LoVo (cell line): ENCODE data around the gene FES.
"Not testable (repeated sequence)": the region's sequence is repeated elsewhere in the genome, so short reads cannot be mapped to it uniquely, and the experiment has no call there.

Experiments
- DNase-seq: peaks from one replicate; pipeline ENCODE4 v3.0.0-alpha.2; 2016; ENCODE audit warnings: low spot score

Gene FES

DNA sequence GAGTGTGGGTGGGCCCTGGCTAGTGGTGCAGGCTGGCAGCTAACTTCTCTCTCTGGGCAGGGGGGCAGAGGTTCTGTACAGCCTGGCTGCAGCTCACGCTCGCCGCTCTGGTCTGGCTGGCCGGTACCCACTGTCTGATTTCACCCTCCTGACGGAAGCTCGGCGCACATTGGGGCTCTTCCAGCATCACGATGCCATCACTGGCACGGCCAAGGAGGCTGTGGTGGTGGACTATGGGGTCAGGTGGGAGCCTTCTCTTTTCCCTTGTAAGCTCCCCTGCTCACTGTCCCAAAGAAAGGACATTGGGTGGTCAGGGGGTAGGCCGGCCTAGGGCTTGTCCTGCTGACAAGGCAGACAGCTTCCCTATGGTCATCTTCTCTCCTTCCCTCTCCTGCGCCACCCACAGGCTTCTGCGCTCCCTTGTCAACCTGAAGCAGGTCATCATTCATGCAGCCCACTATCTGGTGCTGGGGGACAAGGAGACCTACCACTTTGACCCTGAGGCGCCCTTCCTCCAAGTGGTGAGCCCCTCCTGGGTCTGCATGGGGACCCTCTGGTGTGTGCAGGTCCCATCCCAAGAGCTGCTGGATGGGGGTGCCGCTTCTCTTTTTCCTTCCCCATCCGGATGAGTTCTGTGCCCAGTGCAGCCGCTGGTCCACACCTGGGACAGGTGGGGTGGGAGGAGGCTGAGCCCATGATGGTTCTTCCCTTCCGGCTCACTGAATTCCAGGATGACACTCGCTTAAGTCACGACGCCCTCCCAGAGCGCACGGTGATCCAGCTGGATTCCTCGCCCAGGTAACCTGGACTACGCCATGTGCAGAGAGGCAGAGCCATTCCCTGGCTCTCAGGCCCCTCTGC, 26.4 kb downstream of the FES start:
- DNase-seq: no peak

DNA sequence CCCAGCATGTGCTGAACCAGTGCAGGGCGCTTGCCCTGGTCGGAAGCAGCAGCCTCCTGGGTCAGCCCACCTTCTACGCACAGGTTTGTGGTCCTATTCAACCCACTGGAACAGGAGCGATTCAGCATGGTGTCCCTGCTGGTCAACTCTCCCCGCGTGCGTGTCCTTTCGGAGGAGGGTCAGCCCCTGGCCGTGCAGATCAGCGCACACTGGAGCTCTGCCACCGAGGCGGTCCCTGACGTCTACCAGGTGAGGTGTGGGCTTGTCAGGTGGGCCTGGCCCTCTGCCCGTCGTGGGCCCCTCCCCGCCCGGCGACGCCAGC, 27.0 kb downstream of the FES start:
- DNase-seq: no peak

DNA sequence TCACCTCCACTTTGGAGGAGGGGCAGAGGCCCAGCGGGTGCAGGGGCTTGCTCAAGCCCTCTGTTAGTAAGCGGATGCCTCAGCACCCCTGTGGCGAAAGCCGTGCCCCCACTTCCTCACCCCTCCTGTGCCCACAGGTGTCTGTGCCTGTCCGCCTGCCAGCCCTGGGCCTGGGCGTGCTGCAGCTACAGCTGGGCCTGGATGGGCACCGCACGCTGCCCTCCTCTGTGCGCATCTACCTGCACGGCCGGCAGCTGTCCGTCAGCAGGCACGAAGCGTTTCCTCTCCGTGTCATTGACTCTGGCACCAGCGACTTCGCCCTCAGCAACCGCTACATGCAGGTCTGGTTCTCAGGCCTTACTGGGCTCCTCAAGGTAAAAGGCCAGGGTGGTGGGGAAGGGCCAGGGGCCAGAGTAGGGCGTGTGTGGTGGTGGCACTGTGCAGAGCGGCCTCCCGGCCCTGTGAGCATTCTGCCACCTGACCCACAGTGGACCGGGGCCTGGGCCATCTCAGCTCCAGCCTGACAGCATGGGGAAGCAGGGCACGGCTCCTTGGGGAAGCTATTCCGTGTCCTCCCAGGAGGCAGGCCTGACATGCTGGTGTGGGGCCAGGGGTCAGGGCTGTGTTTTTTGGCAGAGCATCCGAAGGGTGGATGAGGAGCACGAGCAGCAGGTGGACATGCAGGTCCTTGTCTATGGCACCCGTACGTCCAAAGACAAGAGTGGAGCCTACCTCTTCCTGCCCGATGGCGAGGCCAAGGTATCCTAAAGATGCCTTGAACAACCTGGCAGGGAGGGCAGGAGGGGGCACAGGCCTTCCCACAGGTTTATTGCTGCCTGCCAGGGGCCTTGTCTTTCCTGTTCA, 27.8 kb downstream of the FES start:
- DNase-seq: no peak

DNA sequence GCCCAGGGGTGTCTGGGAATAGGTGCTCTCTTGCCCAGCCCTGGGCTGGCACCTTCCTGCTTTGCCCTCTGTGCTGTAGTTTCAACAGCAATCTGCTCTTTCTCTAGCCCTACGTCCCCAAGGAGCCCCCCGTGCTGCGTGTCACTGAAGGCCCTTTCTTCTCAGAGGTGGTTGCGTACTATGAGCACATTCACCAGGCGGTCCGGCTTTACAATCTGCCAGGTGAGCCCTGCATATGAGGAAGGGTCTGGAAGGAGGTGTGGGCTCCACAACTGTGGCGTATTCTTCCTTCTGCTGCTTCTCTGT, 28.4 kb downstream of the FES start:
- no peak for DNase-seq

DNA sequence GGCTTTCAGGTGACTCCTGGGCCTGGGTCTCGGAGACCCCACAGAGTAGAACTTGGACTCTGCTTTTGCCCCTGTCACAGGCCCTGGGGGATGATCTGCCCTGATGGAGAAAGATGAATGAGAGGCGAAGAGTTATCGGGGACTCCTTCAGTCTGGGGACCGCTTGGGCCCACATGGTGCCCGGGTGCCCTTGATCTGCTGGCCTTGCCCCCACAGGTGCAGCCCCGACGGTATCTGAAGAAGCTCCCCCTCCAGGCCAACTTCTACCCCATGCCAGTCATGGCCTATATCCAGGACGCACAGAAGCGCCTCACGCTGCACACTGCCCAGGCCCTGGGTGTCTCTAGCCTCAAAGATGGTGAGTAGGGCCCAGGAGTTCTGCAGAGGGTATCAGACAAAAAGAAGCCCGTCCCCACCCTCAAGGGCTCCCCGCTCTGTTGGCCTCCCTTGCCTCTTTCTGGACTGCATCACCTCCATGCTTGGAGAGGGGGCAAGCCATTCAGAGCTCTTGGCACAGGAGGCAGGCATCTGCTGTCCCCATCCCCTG, 29.2 kb downstream of the FES start:
- DNase-seq: no peak

DNA sequence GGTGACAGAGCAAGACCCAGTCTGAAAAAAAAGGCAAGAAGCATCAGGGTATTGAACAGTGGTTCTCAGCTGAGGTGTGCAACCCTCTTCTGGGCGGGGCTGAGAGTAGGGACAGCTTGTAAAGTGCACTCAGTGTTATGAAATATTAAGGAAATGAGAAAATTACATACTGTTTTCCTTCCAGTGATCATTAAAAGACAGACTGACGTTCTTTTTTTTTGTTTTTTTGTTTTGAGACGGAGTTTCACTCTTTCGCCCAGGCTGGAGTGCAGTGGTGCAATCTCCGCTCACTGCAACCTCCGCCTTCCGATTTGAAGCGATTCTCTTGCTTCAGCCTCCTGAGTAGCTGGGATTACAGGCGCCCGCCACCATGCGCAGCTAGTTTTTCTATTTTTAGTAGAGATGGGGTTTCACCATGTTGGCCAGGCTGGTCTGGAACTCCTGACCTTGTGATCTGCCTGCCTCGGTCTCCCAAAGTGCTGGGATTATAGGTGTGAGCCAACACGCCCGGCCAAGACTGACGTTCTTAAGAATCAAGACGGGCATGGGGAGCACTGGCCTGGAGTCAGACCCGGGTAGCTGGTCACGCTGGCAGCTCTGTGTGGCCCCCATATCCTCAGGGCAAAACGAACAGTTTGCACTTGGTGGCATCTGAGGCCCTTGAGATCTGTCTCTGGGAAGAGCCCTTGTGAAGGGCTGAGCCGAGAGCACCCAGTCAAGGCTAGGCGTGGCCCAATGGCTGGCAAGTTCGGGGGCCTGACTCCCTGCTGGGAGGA, 30.2 kb downstream of the FES start:
- DNase-seq: no peak

DNA sequence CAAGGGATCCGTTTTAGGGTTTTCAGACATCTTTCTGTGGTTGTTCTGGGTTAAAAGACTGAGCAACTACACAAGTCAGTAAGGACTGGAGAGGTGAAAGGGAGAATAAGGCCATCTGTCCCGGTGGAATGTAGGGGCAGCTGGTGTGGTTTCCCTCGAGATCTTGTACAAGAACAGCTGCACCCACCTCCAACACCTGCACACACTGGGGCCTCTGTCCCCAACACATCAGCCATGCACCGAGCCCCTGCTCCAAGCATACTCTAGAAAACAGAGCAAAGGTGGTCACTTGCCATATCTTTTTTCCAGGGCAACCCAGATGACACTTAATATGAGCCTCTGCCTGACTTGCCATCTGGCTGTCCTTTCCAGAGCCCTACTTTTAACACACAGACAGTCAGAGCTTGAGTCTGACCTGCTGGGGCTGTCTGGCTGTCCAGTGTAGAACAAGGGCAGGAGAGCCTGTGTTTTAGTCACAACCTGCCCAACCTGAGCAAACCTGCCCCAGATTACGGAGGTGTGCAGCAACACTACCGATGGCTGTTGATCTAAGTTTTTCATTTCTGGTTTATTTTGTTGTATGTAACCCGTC, 31.0 kb downstream of the FES start:
- no peak for DNase-seq

DNA sequence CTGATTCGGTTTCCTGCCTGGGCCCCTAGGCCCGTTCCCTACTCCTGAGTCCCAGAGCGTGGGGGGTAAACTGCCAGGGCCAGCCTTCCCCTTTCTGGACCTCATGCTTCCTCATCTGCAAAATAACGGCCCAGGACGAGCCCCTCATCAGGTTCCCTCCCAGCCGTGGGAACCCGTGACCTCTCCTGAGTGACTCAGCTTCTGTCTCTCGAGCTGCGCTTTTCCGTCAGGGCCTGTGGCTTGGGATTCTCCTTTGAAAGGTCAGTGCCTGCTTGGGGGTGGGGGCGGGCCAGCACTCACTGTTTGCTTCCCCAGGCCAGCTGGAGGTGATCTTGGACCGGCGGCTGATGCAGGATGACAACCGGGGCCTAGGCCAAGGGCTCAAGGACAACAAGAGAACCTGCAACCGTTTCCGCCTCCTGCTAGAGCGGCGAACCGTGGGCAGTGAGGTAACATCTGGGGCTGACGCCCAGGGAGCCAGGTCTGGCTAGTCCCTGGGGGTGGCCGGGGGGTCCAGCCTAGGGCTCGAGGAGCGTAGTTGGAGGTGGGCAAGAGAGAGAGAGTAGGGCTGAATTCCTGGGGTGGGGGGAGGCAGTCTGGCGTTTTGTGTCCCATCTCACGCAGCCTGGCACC, 31.6 kb downstream of the FES start:
- DNase-seq: no peak

DNA sequence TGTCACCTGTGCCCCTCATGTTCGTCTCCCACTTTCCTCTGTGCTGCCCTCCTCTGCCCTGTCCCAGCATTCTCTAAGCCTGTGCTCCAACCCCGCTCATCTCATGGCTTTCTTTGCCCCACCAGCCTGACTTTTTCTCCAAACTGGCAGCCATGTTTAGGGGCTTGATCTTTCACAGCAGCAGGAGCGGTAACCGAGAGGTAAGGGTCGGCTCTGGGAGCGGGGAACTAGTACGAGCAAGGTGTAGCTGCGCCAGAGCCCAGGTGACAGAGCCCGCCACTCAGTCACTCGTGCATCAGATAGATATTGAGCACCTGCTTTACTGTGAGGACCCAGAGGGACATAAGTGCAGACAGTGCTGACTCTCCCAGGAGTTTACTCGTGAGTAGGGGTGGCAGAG, 32.2 kb downstream of the FES start:
- no peak for DNase-seq

DNA sequence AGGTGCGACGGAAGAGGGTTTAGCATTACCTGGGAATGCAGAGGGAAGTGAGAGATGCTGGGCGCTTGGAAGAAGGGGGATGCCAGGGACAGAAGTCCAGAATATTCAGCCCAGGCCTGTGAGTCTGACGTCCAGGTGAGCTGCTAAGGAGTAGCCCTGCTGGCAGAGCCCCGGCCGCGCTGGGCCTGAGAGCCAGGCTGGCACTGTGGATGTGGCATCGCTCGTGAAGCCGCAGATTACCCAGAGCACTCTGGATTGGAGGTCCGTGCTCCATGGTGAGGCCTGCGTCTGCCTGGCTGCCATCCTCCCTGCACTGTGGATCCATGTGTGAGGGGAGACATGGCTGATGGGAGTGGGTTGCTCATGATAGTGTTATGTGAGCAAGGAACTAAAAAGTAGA, 33.3 kb downstream of the FES start:
- DNase-seq: no peak

DNA sequence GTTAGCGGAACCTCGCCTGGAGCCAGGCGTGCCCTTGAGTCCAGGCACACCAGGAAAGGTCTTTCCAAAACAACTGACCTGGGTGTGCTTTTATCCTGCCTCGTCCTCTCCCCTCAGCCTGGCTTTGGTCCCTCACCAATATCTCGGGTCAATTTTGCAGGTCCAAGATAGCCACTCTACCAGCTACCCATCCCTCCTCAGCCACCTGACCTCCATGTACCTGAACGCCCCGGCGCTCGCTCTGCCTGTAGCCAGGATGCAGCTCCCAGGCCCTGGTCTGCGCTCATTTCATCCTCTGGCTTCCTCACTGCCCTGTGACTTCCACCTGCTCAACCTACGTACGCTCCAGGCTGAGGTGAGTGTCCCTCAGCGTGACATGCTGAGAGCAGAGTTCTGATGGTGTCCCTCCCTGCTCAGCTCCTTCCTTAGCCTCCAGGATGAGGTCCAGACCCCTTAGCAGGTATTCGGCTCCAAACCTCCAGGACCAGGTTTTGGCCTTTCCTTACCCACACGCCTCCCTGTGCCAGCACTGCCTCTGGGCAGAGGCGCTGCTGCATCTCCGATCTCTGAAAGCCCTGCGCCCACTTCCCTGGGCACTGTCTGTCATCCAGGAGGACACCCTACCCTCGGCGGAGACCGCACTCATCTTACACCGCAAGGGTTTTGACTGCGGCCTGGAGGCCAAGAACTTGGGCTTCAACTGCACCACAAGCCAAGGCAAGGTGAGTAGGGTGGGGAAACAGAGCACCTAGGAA, 33.9 kb downstream of the FES start:
- DNase-seq: no peak

DNA sequence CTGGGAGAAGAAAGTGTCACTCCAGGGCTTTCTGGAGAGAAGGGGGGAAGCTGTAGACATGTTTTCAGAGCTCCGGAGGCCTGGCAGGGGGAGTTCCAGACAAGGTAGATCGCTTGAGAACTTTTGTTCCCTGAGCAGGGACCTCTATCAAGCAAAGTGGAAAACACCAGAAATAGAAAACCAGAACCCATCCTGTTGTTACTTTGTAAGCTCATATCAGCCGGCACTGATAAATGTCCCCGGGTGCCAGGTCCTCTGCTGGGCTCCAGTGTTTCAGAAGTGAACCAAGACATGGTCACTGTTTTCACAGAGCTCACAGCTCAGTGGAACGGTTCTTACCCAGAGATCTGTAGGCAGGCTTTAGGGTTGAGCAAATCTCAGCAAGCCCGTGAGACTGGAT, 34.5 kb downstream of the FES start:
- DNase-seq: no peak

DNA sequence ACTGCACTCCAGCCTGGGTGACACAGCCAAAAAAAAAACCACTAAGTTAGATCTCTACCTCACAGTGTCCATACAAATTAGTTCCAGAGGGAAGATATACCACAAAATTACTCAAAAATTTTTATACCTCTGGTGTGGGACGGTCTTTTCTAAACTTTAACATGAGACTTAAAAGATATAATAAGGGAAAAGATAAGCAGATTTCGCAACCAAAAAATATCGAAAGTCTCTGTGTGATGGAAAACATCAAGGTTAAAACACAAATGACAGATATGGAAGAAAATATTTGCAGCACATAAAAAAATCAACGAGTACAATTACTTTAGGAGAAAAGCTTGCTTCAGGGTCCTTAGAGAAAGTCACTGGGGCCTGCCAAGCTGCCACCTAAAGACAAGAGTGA, 37.6 kb downstream of the FES start:
- DNase-seq: no peak

DNA sequence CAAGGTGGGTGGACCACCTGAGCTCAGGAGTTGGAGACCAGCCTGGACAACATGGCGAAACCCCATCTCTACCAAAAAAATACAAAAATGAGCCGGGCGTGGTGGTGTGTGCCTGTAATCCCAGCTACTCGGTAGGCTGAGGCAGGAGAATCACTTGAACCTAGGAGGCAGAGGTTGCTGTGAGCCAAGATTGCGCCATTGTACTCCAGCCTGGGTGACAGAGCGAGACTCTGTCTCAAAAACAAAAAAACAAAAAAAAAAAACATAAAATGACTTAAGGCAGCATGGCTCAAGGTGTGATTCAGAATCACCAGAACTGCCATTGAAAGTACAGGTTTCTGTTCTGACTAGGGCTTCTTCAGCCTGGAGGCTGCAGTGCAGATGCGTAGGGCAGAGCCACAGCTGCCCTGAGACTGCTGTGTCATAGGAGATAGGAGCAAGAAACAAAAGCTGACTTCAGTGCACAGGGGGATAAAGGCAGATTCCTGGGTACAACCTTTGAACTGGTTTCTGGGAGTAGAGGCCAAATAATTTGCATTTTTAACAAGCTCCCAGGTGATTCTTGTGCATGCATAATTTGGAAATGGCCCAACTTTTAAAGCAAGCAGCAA, 38.5 kb downstream of the FES start:
- DNase-seq: not testable (repeated sequence)

DNA sequence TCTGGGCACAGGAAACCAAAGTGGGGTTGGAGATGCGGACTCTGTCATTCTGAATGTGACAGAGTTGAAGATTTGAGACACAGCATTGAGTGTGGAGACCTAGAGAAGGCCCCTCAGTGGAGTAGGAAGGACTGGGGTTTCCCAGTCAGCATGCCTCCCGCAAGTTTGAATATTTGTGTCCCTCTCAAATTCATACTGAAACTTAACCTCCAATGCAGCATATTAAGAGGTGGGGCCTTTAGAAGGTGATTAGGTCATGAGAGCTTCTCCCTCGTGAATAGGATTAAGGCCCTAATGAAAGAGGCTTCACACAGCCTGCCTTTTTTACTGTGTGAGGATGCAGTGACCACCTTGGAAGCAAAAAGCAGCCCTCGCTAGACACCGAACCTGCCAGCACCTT, 40.1 kb downstream of the FES start:
- no peak for DNase-seq

DNA sequence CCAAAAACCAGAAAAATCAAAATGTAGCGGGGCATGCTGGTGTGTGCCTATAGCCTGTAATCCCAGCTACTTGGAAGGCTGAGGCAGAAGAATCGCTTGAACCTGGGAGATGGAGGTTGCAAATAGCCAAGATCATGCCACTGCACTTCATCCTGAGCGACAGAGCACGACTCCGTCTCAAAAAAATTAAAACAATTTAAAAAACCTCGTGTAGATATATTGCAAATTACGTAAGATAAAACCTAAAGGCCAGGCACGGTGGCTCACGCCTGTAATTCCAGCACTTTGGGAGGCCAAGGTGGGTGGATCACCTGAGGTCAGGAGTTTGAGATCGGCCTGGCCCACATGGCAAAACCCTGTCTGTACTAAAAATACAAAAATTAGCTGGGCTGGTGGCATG, 42.5 kb downstream of the FES start:
- not testable (repeated sequence) for DNase-seq

DNA sequence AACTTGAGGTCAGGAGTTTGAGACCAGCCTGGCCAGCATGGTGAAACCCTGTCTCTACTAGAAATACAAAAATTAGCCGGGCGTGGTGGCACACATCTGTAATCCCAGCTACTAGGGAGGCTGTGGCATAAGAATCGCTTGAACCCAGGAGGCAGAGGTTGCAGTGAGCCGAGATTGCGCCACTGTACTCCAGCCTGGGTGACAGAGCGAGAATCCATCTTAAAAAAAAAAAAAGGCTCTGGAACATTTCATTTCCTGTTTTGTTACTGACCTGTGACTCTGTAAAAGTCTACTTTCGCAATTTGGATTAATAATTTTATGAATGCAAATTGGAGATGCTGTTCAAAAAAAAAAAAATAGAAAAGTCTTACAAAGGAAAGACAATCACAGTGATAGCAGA, 43.8 kb downstream of the FES start:
- not testable (repeated sequence) for DNase-seq

DNA sequence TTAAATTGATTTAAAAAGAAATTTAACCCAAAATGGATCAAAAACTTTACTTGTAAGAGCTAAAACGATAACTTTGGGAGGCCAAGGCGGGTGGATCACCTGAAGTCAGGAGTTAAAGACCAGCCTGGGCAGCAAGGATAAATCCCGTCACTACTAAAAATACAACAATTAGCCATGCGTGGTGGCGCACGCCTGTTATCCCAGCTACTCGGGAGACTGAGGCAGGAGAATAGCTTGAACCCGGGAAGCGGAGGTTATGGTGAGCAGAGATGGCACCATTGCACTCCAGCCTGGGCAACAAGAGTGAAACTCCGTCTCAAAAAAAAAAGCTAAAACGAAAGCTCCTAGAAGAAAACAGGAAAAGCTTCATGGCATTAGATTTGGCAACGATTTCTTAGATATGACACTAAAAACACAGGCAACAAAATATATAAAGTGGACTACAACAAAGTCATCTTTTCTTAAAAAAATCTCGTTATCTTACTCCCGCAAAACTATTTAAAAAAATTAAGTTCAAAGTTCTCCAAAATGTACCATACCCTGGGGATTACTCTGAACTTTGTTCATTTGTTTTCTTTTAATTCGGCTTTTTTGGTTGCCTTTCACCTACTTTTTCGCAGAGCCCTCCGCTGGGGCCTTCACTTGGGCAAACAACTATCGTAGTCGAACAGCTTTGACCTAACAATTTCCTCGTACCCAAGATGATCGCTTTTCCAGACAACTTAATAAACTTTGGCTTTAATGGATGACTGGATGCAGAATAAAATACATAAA, 45.1 kb downstream of the FES start:
- no peak for DNase-seq

DNA sequence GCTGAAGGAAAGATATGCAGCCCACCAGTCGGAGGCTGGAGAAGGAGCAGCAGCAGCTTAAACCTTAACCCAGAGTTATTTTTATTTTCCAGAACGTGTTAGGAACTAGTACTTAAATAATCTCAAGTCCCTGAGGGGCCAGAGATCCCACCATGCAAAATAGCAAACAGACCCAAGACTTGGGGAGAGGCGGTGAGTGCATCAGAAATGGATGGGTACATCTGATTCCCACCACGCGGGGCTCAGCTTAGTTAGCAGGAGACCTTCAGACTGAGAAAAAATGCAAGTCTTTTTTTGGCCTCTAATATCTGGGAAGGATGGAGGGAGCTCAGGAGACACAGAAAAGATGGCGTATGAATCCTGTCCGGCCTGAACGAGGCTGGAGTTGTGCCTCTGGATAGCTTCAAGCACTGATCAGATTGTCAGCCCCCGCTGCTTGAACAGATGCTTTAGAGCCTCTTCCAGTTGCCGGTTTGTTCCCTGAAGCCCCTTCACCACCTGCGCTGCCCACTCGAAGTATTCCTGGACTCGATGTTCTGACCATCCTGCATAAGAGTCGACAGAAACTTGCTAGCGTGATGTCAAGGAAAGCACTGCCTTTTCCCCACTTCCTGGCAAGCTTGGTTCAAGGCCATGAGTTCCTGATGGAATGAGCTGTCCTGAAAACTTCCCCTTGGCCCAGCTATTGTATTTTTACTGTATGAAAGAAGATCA, 46.7 kb downstream of the FES start:
- DNase-seq: no peak
